MM.1S (cell line): ENCODE data around the gene KLHDC10.

Source experiments
- DNase-seq: peaks from one replicate; pipeline ENCODE4 v3.0.0-alpha.2; 2015
- H2AFZ ChIP-seq: fragments of 300-600 bp; sonication (generic); 2 replicates; pipeline ENCODE4 v1.6.0; 2016; ENCODE audit warnings: antibody characterized with exemption, low read length
- H3F3A ChIP-seq: fragments of 300-600 bp; sonication (generic); 2 replicates; pipeline ENCODE4 v1.6.1; 2016; ENCODE audit warnings: mild to moderate bottlenecking, antibody characterized with exemption, low read length, moderate library complexity, mixed read lengths; ENCODE audit not compliant: insufficient read depth
- H3K27ac ChIP-seq: fragments of 300-600 bp; sonication (generic); 2 replicates; pipeline ENCODE4 v1.5.1; 2016; ENCODE audit warnings: mild to moderate bottlenecking, low read length
- H3K27me3 ChIP-seq: fragments of 300-600 bp; sonication (generic); replicated peaks from 2 replicates; pipeline ENCODE4 v1.6.0; 2016; ENCODE audit warnings: low read length; ENCODE audit not compliant: insufficient read depth
- H3K36me3 ChIP-seq: fragments of 300-600 bp; sonication (generic); replicated peaks from 2 replicates; pipeline ENCODE4 v1.6.1; 2016; ENCODE audit warnings: mild to moderate bottlenecking, low read length, mixed read lengths; ENCODE audit not compliant: insufficient read depth
- H3K4me1 ChIP-seq: fragments of 300-600 bp; sonication (generic); 2 replicates; pipeline ENCODE4 v1.6.1; 2016; ENCODE audit warnings: low read length, mixed read lengths
- H3K4me2 ChIP-seq: fragments of 300-600 bp; sonication (generic); 2 replicates; pipeline ENCODE4 v1.6.0; 2016; ENCODE audit warnings: low read depth, low read length
- H3K4me3 ChIP-seq: fragments of 300-600 bp; sonication (generic); 2 replicates; pipeline ENCODE4 v1.5.1; 2016; ENCODE audit warnings: low read length, mixed read lengths
- H3K79me2 ChIP-seq: fragments of 300-600 bp; sonication (generic); 2 replicates; pipeline ENCODE4 v1.6.1; 2016; ENCODE audit warnings: mixed run types, low read length, mixed read lengths
- H3K9ac ChIP-seq: fragments of 300-600 bp; sonication (generic); 2 replicates; pipeline ENCODE4 v1.6.1; 2016; ENCODE audit warnings: low read length, mixed read lengths
- H3K9me2 ChIP-seq: fragments of 300-600 bp; sonication (generic); replicated peaks from 2 replicates; pipeline ENCODE4 v1.6.1; 2016; ENCODE audit warnings: mild to moderate bottlenecking, low read length, mixed read lengths; ENCODE audit not compliant: insufficient read depth
- H3K9me3 ChIP-seq: fragments of 300-600 bp; sonication (generic); replicated peaks from 2 replicates; pipeline ENCODE4 v1.6.1; 2016; ENCODE audit warnings: mild to moderate bottlenecking, low read length, mixed read lengths; ENCODE audit not compliant: insufficient read depth
- H4K20me1 ChIP-seq: fragments of 300-600 bp; sonication (generic); 2 replicates; pipeline ENCODE4 v1.6.1; 2016; ENCODE audit warnings: mild to moderate bottlenecking, low read length, moderate library complexity, mixed read lengths; ENCODE audit not compliant: insufficient read depth
- EZH2 ChIP-seq: fragments of 300-600 bp; sonication (generic); optimal IDR thresholded peaks from 2 replicates; pipeline ENCODE3; 2017; ENCODE audit warnings: low read depth, mild to moderate bottlenecking, antibody characterized with exemption, low read length, mixed read lengths
- EZH2phosphoT487 ChIP-seq: fragments of 300-600 bp; sonication (generic); IDR thresholded peaks from 2 replicates; pipeline ENCODE4 v1.6.1; 2018; ENCODE audit warnings: antibody characterized with exemption, low read length
- TF ChIP-seq, protein P1 (sequence below): fragments of 300-600 bp; sonication (generic); IDR thresholded peaks from 2 replicates; pipeline ENCODE4 v1.5.1; 2016; ENCODE audit warnings: antibody characterized with exemption, low read length, mixed read lengths

KLHDC10 gene

DNA sequence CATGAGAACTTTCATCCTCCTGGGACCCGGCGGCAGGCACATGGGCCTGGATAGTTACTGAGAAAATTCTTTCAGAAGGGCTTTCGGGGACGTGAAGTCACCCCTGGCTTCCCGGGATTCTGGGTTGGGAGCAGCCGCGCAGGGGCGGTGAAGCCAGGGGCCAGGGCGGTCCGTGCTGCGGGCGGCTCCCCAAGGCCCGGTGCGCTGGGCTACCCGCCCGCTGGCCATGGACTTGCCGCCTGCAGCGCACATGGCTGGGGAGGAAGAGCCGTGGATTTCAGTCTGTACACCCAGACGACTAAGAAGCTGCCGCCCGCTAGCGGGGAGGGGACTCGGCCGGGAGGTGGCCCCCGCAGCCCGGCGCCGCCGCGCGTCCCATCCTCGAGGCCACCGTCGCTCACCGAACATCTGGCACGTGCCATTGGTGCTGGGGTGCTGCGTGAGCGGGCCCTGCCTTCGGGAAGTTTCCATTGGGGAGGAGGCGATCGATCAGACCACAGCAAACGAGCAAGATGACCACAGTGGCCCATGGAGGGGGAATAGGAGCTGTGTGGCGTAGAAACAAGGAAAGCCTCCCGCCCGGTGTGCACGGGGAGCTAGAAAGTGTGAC, 70.3 kb downstream of the KLHDC10 start:
- H4K20me1 ChIP-seq = no peaks in the 10 kb centered on the region
- no peaks in the 10 kb centered on the region for H3K79me2 ChIP-seq
- H3K4me2 ChIP-seq = no peak overlapping the region
- no peak overlapping the region for H3K9ac ChIP-seq
- no peak overlapping the region for H2AFZ ChIP-seq
- no peaks in the 10 kb centered on the region for H3K9me3 ChIP-seq
- no peak for DNase-seq
- no peaks in the 10 kb centered on the region for H3K36me3 ChIP-seq
- no peak overlapping the region for H3K27ac ChIP-seq
- H3K27me3 ChIP-seq = no peaks in the 10 kb centered on the region
- H3F3A ChIP-seq = no peaks in the 10 kb centered on the region
- H3K4me1 ChIP-seq = no peaks in the 10 kb centered on the region
- H3K9me2 ChIP-seq = no peaks in the 10 kb centered on the region
- TF ChIP-seq EZH2phosphoT487 = no peak
- TF ChIP-seq, protein P1, sequence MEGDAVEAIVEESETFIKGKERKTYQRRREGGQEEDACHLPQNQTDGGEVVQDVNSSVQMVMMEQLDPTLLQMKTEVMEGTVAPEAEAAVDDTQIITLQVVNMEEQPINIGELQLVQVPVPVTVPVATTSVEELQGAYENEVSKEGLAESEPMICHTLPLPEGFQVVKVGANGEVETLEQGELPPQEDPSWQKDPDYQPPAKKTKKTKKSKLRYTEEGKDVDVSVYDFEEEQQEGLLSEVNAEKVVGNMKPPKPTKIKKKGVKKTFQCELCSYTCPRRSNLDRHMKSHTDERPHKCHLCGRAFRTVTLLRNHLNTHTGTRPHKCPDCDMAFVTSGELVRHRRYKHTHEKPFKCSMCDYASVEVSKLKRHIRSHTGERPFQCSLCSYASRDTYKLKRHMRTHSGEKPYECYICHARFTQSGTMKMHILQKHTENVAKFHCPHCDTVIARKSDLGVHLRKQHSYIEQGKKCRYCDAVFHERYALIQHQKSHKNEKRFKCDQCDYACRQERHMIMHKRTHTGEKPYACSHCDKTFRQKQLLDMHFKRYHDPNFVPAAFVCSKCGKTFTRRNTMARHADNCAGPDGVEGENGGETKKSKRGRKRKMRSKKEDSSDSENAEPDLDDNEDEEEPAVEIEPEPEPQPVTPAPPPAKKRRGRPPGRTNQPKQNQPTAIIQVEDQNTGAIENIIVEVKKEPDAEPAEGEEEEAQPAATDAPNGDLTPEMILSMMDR = no peak
- TF ChIP-seq EZH2 = no peak
- H3K4me3 ChIP-seq = no peak overlapping the region

DNA sequence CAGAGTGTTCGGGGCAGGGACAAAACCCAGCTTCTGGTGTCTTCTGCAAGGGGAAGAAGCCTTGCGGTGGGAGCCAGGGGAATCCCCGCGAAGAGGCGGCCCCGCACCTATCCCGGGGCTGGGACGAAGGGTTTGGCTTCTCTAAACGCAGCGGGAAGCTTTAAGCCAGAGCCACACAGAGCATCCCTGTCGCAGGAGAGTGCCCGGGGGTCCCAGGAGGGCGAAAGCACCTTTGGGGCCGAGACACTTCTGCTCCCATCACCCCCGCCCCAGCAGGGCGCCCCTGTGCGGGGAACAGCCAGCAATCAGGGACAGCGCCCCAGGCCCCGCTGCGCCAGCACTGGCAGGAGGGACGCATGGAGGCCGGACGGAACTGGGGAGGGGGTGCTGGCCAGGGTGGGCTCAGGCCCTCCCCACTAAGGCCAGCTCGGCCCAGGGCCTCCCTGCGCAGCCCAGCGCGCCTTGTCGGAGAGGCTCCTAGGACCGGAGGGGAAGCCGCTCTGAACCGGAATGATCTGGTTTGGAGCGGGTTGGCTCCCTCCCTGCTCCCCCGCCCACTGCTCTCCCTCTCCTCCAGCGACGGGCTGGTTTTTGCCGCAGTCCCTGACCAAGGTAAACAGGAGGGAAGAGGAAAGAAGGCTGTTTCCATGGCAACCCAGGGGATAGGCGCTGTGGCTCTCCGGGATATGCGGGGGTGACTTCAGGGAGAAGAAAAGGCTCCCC, 71.0 kb downstream of the KLHDC10 start:
- Histone ChIP-seq H3K27ac (no peak overlapping the region), H3K9me3 (no peaks in the 10 kb centered on the region), H4K20me1 (no peaks in the 10 kb centered on the region), H3K4me3 (no peak overlapping the region), H3K9me2 (no peaks in the 10 kb centered on the region), H3K79me2 (no peaks in the 10 kb centered on the region), H3K4me1 (no peaks in the 10 kb centered on the region), H3K9ac (no peak overlapping the region), H3K4me2 (no peak overlapping the region), H2AFZ (no peak overlapping the region), H3F3A (no peaks in the 10 kb centered on the region), H3K27me3 (no peaks in the 10 kb centered on the region), H3K36me3 (no peaks in the 10 kb centered on the region)
- TF ChIP-seq EZH2 = no peak
- no peak for TF ChIP-seq EZH2phosphoT487
- DNase-seq = no peak

DNA sequence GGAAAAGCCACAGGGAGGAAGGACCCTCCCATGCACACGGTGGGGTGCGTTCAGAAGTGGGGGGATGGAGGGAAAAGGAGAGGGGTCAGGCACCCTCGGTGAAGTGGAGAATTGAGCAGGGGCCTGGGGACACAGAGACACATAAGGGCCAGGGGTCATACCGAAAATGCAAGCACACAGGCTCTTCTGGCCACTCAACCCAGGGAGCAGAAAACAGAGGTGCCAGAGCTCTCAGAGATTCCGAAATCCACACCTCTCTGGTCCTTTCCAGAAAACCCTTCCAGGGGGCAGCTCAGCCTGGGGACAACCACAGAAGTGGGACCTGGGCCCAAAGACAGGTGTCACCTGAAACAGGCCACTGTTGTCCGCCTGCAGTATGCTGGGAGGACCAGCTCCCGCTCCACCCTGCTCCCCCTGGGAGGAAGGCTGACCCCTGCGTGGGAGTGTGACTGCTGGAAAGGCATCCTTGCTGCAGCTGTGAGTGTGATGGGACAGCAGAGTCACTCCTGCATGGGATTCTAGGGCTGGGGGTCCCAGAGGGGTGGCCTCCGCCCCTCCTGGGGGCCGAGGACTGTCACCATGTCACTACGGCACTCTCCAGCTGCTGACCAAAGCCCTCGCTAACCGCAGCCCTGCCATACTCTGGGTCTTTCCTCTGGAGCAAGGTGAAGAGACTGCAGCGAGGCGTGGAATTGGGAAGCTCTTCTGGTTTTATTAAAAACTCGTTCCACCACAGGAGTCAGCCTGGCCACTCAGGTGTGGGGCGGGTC, 71.7 kb downstream of the KLHDC10 start:
- Histone ChIP-seq H2AFZ (no peak overlapping the region), H3K9me2 (no peaks in the 10 kb centered on the region), H3K79me2 (no peaks in the 10 kb centered on the region), H3K9ac (no peak overlapping the region), H3K36me3 (no peaks in the 10 kb centered on the region), H4K20me1 (no peaks in the 10 kb centered on the region), H3K27me3 (no peaks in the 10 kb centered on the region), H3K4me1 (no peaks in the 10 kb centered on the region), H3K9me3 (no peaks in the 10 kb centered on the region), H3K27ac (no peak overlapping the region), H3F3A (no peaks in the 10 kb centered on the region), H3K4me2 (no peak overlapping the region), H3K4me3 (no peak overlapping the region)
- no peak for DNase-seq
- no peak for TF ChIP-seq EZH2
- TF ChIP-seq, protein P1 = no peak
- TF ChIP-seq EZH2phosphoT487 = no peak
